PC-9 (cell line): ENCODE data around the gene HDAC7. TPM values are rescaled to one million over a fixed set of nuclear protein-coding genes. Genes with fewer than 3 reads are reported as not detected.

Source experiments
- BruUV-seq: library from RNA; stranded (reverse); fragments of 400-500 nt; replicated peaks from 2 replicates; lab custom pipeline; 2021; lab: Mats Ljungman, UMichigan
- CTCF ChIA-PET: fragments of 300-600 bp; sonication (Branson Sonifier 250); formaldehyde crosslinking; loops from one replicate; lab custom pipeline; 2022; ENCODE audit warnings: antibody characterized with exemption; lab: Charles Lee
- POLR2A ChIA-PET: fragments of 300-600 bp; sonication (Branson Sonifier 250); formaldehyde crosslinking; loops from one replicate; lab custom pipeline; 2022; ENCODE audit warnings: antibody characterized with exemption; ENCODE audit not compliant: unreplicated experiment; lab: Charles Lee
- DNase-seq, 2 experiments: peaks; one replicate each; pipeline versions ENCODE4 v3.0.0 to v3.0.0-alpha.2; 2015 to 2022; ENCODE audit warnings: mixed read lengths in 1 of 2
- H2AFZ ChIP-seq: fragments of 200-600 bp; sonication (generic); 2 replicates; pipeline ENCODE4 v1.8.1; 2017; ENCODE audit warnings: antibody characterized with exemption
- H3F3A ChIP-seq: fragments of 200-600 bp; sonication (generic); 2 replicates; pipeline ENCODE4 v1.8.1; 2017; ENCODE audit warnings: antibody characterized with exemption, mild to moderate bottlenecking, low read depth; ENCODE audit not compliant: insufficient read depth
- H3K27ac ChIP-seq: fragments of 200-600 bp; sonication (generic); 2 replicates; pipeline ENCODE4 v1.6.1; 2016; ENCODE audit warnings: mixed run types
- H3K27me3 ChIP-seq: fragments of 200-600 bp; sonication (generic); 2 replicates; pipeline ENCODE4 v1.6.1; 2016; ENCODE audit warnings: low read depth, mixed run types; ENCODE audit not compliant: insufficient read depth
- H3K36me3 ChIP-seq: fragments of 200-600 bp; sonication (generic); 2 replicates; pipeline ENCODE4 v1.6.1; 2016; ENCODE audit warnings: low read depth, mixed run types
- H3K4me1 ChIP-seq: fragments of 200-600 bp; sonication (generic); replicated peaks from 2 replicates; pipeline ENCODE4 v1.6.1; 2016; ENCODE audit warnings: mixed run types; ENCODE audit not compliant: insufficient read depth
- H3K4me2 ChIP-seq: fragments of 200-600 bp; sonication (generic); 2 replicates; pipeline ENCODE4 v1.6.1; 2017; ENCODE audit warnings: mixed run types
- H3K4me3 ChIP-seq: fragments of 200-600 bp; sonication (generic); 2 replicates; pipeline ENCODE4 v1.6.1; 2016; ENCODE audit warnings: mixed run types
- H3K79me2 ChIP-seq: fragments of 200-600 bp; sonication (generic); 2 replicates; pipeline ENCODE4 v1.6.1; 2017; ENCODE audit warnings: low read depth, mixed run types
- H3K9me2 ChIP-seq: fragments of 200-600 bp; sonication (generic); 2 replicates; pipeline ENCODE4 v1.8.1; 2017; ENCODE audit warnings: mild to moderate bottlenecking; ENCODE audit not compliant: insufficient read depth
- H3K9me3 ChIP-seq: fragments of 200-600 bp; sonication (generic); 2 replicates; pipeline ENCODE4 v1.8.1; 2016; ENCODE audit warnings: low read depth; ENCODE audit not compliant: insufficient read depth
- H4K20me1 ChIP-seq: fragments of 200-600 bp; sonication (generic); 2 replicates; pipeline ENCODE4 v1.8.1; 2017; ENCODE audit not compliant: insufficient read depth
- CTCF ChIP-seq: fragments of 200-600 bp; sonication (generic); conservative IDR thresholded peaks from 2 replicates; pipeline ENCODE4 v1.6.1; 2017; ENCODE audit warnings: mixed run types, antibody characterized with exemption, mild to moderate bottlenecking, moderate library complexity
- EZH2 ChIP-seq: fragments of 200-600 bp; sonication (generic); IDR thresholded peaks from 2 replicates; pipeline ENCODE4 v1.8.0; 2017; ENCODE audit warnings: antibody characterized with exemption, low read depth
- intact Hi-C: fragments of 100-400 bp; cut with micrococcal nuclease; formaldehyde crosslinking; loops from one replicate; pipeline ENCODE4 v1.10.0; 2022; ENCODE audit not compliant: unreplicated experiment
- total RNA-seq: library from RNA; stranded (reverse); gene quantifications from 2 replicates; pipeline ENCODE4 v1.2.3, GENCODE V29; 2021

HDAC7 gene
- total RNA-seq, 1 experiment from 2014 or later, result 106 TPM

- ChIA-PET POLR2A (no interaction called here), CTCF (interaction anchor here (1.2 kb wide), 1 partner anchor 14 kb away, joined by 4 read pairs; no protein-coding TSS in a partner anchor)
- H3F3A ChIP-seq, result peaks cover 55% of the 10 kb centered on the region
- H3K9me3 ChIP-seq, result no peaks in the 10 kb centered on the region
- H3K79me2 ChIP-seq, result peaks cover 24% of the 10 kb centered on the region
- BruUV-seq, result no TSS peak
- no peak overlapping the region for H2AFZ ChIP-seq
- no peak for TF ChIP-seq CTCF
- no peak for TF ChIP-seq EZH2
- no peaks in the 10 kb centered on the region for H3K27me3 ChIP-seq
- H3K4me1 ChIP-seq, result peaks cover 80% of the 10 kb centered on the region
- no peak for DNase-seq
- H3K4me3 ChIP-seq, result no peak overlapping the region
- no peaks in the 10 kb centered on the region for H3K36me3 ChIP-seq
- H3K9me2 ChIP-seq, result no peaks in the 10 kb centered on the region
- H4K20me1 ChIP-seq, result no peaks in the 10 kb centered on the region; the same call in 1 of the 2 replicates
- peak overlapping the region; percentile 99 for H3K4me2 ChIP-seq
- H3K27ac ChIP-seq, result peak overlapping the region; percentile 80; the same call in 1 of the 2 replicates
- intact Hi-C loops, result loop anchor here (10.0 kb wide), 1 partner anchor 548 kb away; no protein-coding TSS in a partner anchor
Measured at GRCh38 chr12:47822401-47822800, 2.7 kb upstream of the HDAC7 start.

- no TSS peak for BruUV-seq
- H3K79me2 ChIP-seq, result peaks cover 35% of the 10 kb centered on the region
- no peaks in the 10 kb centered on the region for H3K9me3 ChIP-seq
- CTCF ChIA-PET, result interaction anchor here (1.0 to 1.1 kb wide), 2 partner anchors 8 to 17 kb away, joined by 3 to 5 read pairs; no protein-coding TSS in a partner anchor
- H3K36me3 ChIP-seq, result no peaks in the 10 kb centered on the region
- no peaks in the 10 kb centered on the region; the same call in 1 of the 2 replicates for H4K20me1 ChIP-seq
- H3K4me2 ChIP-seq, result peak overlapping the region; percentile 99
- H2AFZ ChIP-seq, result peak overlapping the region; percentile 77
- H3F3A ChIP-seq, result peaks cover 48% of the 10 kb centered on the region
- intact Hi-C loops, result loop anchor here (10.0 kb wide), 1 partner anchor 547 kb away; no protein-coding TSS in a partner anchor
- peak overlapping the region; percentile 95; the same call in 1 of the 2 replicates for H3K4me3 ChIP-seq
- peak overlapping the region; percentile 80 for H3K27ac ChIP-seq
- DNase-seq, result no peak
- peaks cover 81% of the 10 kb centered on the region for H3K4me1 ChIP-seq
- TF ChIP-seq CTCF (no peak), EZH2 (no peak)
- no peaks in the 10 kb centered on the region for H3K9me2 ChIP-seq
- no peaks in the 10 kb centered on the region for H3K27me3 ChIP-seq
- POLR2A ChIA-PET, result interaction anchor here (0.6 to 1.4 kb wide), 2 partner anchors 14 to 17 kb away, joined by 5 to 10 read pairs; no protein-coding TSS in a partner anchor
Measured at GRCh38 chr12:47821346-47821706, 1.6 kb upstream of the HDAC7 start.

GRCh38 chr12:47820631-47821345 lies 1.1 kb upstream of the HDAC7 start:
- peaks cover 77% of the 10 kb centered on the region for H3K4me1 ChIP-seq
- H3K27me3 ChIP-seq, result no peaks in the 10 kb centered on the region
- H3F3A ChIP-seq, result peaks cover 42% of the 10 kb centered on the region
- H3K9me3 ChIP-seq, result no peaks in the 10 kb centered on the region
- no peaks in the 10 kb centered on the region; the same call in 1 of the 2 replicates for H4K20me1 ChIP-seq
- peak overlapping the region; percentile 99 for H3K4me2 ChIP-seq
- DNase-seq, result peak; percentile 88 to 92
- H3K36me3 ChIP-seq, result no peaks in the 10 kb centered on the region
- intact Hi-C loops, result loop anchor here (1.0 to 10.0 kb wide), 3 partner anchors 16 to 546 kb away; no protein-coding TSS in a partner anchor
- peak overlapping the region; percentile 95 for H3K4me3 ChIP-seq
- H3K79me2 ChIP-seq, result peaks cover 40% of the 10 kb centered on the region
- POLR2A ChIA-PET, result interaction anchor here (0.7 to 1.4 kb wide), 2 partner anchors 15 to 891 kb away, joined by 10 to 13 read pairs; no protein-coding TSS in a partner anchor
- no peak for TF ChIP-seq CTCF
- no peak for TF ChIP-seq EZH2
- peak overlapping the region; percentile 80 for H3K27ac ChIP-seq
- no peaks in the 10 kb centered on the region for H3K9me2 ChIP-seq
- H2AFZ ChIP-seq, result peak overlapping the region; percentile 82
- CTCF ChIA-PET, result interaction anchor here (1.0 to 1.1 kb wide), 2 partner anchors 8 to 17 kb away, joined by 3 to 5 read pairs; no protein-coding TSS in a partner anchor
- TSS peak; percentile 77 for BruUV-seq
